GM10248 (cell line): ENCODE data around the gene SHANK1.

Source experiments
- CTCF ChIA-PET: fragments of 300-600 bp; sonication (Branson Sonifier 250); formaldehyde crosslinking; extraction: SDS; loops from one replicate; lab custom pipeline; 2021; ENCODE audit warnings: antibody characterized with exemption; lab: Yijun Ruan, JAX
- POLR2A ChIA-PET: fragments of 350-650 bp; sonication (Branson Sonifier 250); formaldehyde crosslinking; extraction: SDS; loops from one replicate; lab custom pipeline; 2020; ENCODE audit warnings: antibody characterized with exemption; lab: Yijun Ruan, JAX
- DNase-seq: peaks from one replicate; pipeline ENCODE4 v3.0.0; 2012; ENCODE audit errors: extremely low spot score
- CTCF ChIP-seq: IDR thresholded peaks from 2 replicates; pipeline ENCODE4 v1.5.1; 2012; ENCODE audit warnings: mild to moderate bottlenecking, low read depth; ENCODE audit errors: extremely low read depth, missing control alignments, control extremely low read depth

SHANK1 gene

GRCh38 chr19:50648659-50649058 is 70.9 kb downstream of the SHANK1 start:
- TF ChIP-seq CTCF, result no peak
- ChIA-PET CTCF (no interaction called here), POLR2A (no interaction called here)
- no peak for DNase-seq

- CTCF ChIA-PET, result no interaction called here
- TF ChIP-seq CTCF, result no peak
- POLR2A ChIA-PET, result no interaction called here
- DNase-seq, result no peak
Measured at GRCh38 chr19:50647879-50648615, 71.6 kb downstream of the SHANK1 start.

- CTCF ChIA-PET, result no interaction called here
Measured at GRCh38 chr19:50646074-50646807, 73.4 kb downstream of the SHANK1 start.

GRCh38 chr19:50645107-50645506 is 74.5 kb downstream of the SHANK1 start:
- CTCF ChIA-PET, result no interaction called here
- TF ChIP-seq CTCF, result no peak
- POLR2A ChIA-PET, result no interaction called here
- no peak for DNase-seq

More at GRCh38 chr19:50646074-50646807, 73.4 kb downstream of the SHANK1 start:
- no peak for DNase-seq
- TF ChIP-seq CTCF, result no peak
- POLR2A ChIA-PET, result no interaction called here

GRCh38 chr19:50644315-50644915 is 75.2 kb downstream of the SHANK1 start:
- DNase-seq, result no peak
- POLR2A ChIA-PET, result no interaction called here
- TF ChIP-seq CTCF, result no peak
- CTCF ChIA-PET, result no interaction called here

GRCh38 chr19:50640368-50640767 is 79.2 kb downstream of the SHANK1 start:
- ChIA-PET CTCF (no interaction called here), POLR2A (no interaction called here)
- DNase-seq, result no peak
- TF ChIP-seq CTCF, result no peak
